Measurements from ENCODE around the gene VPS4A.

GRCh38 chr16:69314534-69314933 lies 3.4 kb downstream of the VPS4A start:
- TF ChIP-seq POLR2A (IDR thresholded peaks at IDR 0.05) (no peak), POLR2AphosphoS5 (IDR thresholded peaks at IDR 0.05) (no peak)
- TF ChIP-seq, protein P1, sequence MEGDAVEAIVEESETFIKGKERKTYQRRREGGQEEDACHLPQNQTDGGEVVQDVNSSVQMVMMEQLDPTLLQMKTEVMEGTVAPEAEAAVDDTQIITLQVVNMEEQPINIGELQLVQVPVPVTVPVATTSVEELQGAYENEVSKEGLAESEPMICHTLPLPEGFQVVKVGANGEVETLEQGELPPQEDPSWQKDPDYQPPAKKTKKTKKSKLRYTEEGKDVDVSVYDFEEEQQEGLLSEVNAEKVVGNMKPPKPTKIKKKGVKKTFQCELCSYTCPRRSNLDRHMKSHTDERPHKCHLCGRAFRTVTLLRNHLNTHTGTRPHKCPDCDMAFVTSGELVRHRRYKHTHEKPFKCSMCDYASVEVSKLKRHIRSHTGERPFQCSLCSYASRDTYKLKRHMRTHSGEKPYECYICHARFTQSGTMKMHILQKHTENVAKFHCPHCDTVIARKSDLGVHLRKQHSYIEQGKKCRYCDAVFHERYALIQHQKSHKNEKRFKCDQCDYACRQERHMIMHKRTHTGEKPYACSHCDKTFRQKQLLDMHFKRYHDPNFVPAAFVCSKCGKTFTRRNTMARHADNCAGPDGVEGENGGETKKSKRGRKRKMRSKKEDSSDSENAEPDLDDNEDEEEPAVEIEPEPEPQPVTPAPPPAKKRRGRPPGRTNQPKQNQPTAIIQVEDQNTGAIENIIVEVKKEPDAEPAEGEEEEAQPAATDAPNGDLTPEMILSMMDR (IDR thresholded peaks at IDR 0.05) = no peak
